ENCODE data around the gene TMEM205. TPM values are rescaled to one million over a fixed set of nuclear protein-coding genes. Genes with fewer than 3 reads are reported as not detected.

Gene TMEM205
- total RNA-seq, 2 experiments from 2014 or later: 39.9 to 58.9 TPM

GRCh38 chr19:11365557-11366117, 19.6 kb upstream of the TMEM205 start:
- DNase-seq (ENCODE audit: low spot score): no peak
- Histone ChIP-seq H3K79me2 (ENCODE audit: insufficient read depth, low read depth, low read length) (no peaks in the 10 kb centered on the region), H3K9me2 (ENCODE audit: insufficient read depth, low read length) (no peaks in the 10 kb centered on the region), H3K4me2 (ENCODE audit: low read length) (no peak overlapping the region), H3K4me3 (ENCODE audit: low read depth, low read length, poor library complexity, severe bottlenecking) (no peak overlapping the region), H2AFZ (ENCODE audit: low read length) (no peak overlapping the region), H3K36me3 (ENCODE audit: insufficient read depth, low read length) (peaks cover 5% of the 10 kb centered on the region), H3K4me1 (ENCODE audit: insufficient read depth, low read length, poor library complexity, severe bottlenecking) (no peaks in the 10 kb centered on the region), H3K27ac (ENCODE audit: low read depth, low read length, poor library complexity, severe bottlenecking) (no peak overlapping the region), H4K20me1 (ENCODE audit: insufficient read depth, low read length) (no peaks in the 10 kb centered on the region), H3K9me3 (ENCODE audit: low read length) (no peaks in the 10 kb centered on the region)
- BruUV-seq (replicated peaks): no TSS peak
- ChIA-PET CTCF (ENCODE audit: unreplicated experiment) (no interaction called here), POLR2A (interaction anchor here (0.6 kb wide), 1 partner anchor 75 kb away, joined by 3 read pairs; no protein-coding TSS in a partner anchor)
- TF ChIP-seq CTCF (conservative IDR thresholded peaks at IDR 0.05; ENCODE audit: low read length): no peak
- no peak for TF ChIP-seq EZH2phosphoT487 (IDR thresholded peaks at IDR 0.05; ENCODE audit: borderline replicate concordance, low read depth, low read length)
- intact Hi-C loops (cut with micrococcal nuclease; ENCODE audit: unreplicated experiment): no loop called here

DNA sequence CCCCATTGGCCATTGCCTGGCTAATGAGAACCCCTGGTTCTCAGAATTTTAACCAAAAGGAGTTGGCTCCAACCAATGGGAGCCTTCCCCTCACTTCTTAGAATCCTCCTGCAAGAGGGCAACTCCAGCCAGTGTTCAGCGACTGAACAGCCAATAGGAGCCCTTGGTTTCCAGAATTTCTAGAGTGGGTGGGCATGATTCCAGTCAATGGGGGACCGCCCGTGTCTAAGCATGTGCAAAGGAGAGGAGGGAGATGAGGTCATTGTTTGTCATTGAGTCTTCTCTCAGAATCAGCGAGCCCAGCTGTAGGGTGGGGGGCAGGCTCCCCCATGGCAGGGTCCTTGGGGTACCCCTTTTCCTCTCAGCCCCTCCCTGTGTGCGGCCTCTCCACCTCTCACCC, 18.9 kb upstream of the TMEM205 start:
- no peaks in the 10 kb centered on the region for H4K20me1 ChIP-seq (ENCODE audit: insufficient read depth, low read length)
- no TSS peak for BruUV-seq (replicated peaks)
- no peak overlapping the region for H3K4me2 ChIP-seq (ENCODE audit: low read length)
- H3K79me2 ChIP-seq (ENCODE audit: insufficient read depth, low read depth, low read length): no peaks in the 10 kb centered on the region
- ChIA-PET CTCF (ENCODE audit: unreplicated experiment) (no interaction called here), POLR2A (no interaction called here)
- H3K4me1 ChIP-seq (ENCODE audit: insufficient read depth, low read length, poor library complexity, severe bottlenecking): no peaks in the 10 kb centered on the region
- no peak overlapping the region for H3K27ac ChIP-seq (ENCODE audit: low read depth, low read length, poor library complexity, severe bottlenecking)
- no peak overlapping the region for H2AFZ ChIP-seq (ENCODE audit: low read length)
- peaks cover 5% of the 10 kb centered on the region for H3K36me3 ChIP-seq (ENCODE audit: insufficient read depth, low read length)
- no peak for DNase-seq (ENCODE audit: low spot score)
- TF ChIP-seq CTCF (conservative IDR thresholded peaks at IDR 0.05; ENCODE audit: low read length): no peak
- no peak for TF ChIP-seq EZH2phosphoT487 (IDR thresholded peaks at IDR 0.05; ENCODE audit: borderline replicate concordance, low read depth, low read length)
- no peaks in the 10 kb centered on the region for H3K9me2 ChIP-seq (ENCODE audit: insufficient read depth, low read length)
- intact Hi-C loops (cut with micrococcal nuclease; ENCODE audit: unreplicated experiment): no loop called here
- H3K4me3 ChIP-seq (ENCODE audit: low read depth, low read length, poor library complexity, severe bottlenecking): no peak overlapping the region
- H3K9me3 ChIP-seq (ENCODE audit: low read length): no peaks in the 10 kb centered on the region

DNA sequence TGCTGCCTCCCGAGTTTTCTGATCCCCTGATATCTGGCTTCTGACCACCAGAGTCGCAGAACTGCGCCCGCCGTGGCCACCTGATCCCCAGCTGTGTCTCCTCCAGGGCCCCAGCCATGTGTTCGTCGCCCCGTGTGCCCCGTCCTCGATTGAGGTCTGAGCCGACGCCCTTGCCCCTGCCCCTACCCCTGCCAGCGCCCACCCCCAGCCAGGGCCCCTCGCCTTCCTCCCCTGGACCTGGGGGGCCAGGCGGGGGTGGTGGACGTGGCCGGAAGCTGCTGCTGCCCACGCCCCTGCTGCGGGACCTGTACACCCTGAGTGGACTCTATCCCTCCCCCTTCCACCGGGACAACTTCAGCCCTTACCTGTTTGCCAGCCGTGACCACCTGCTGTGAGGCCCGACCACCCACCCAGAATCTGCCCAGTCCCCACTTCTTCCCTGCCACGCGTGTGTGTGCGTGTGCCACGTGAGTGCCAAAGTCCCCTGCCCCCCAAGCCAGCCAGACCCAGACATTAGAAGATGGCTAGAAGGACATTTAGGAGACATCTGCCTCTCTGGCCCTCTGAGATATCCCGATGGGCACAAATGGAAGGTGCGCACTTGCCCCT, 18.3 kb upstream of the TMEM205 start:
- intact Hi-C loops (cut with micrococcal nuclease; ENCODE audit: unreplicated experiment): no loop called here
- no peak overlapping the region for H2AFZ ChIP-seq (ENCODE audit: low read length)
- peaks cover 5% of the 10 kb centered on the region for H3K36me3 ChIP-seq (ENCODE audit: insufficient read depth, low read length)
- DNase-seq (ENCODE audit: low spot score): no peak
- no peak overlapping the region for H3K4me2 ChIP-seq (ENCODE audit: low read length)
- TF ChIP-seq CTCF (conservative IDR thresholded peaks at IDR 0.05; ENCODE audit: low read length) (no peak), EZH2phosphoT487 (IDR thresholded peaks at IDR 0.05; ENCODE audit: borderline replicate concordance, low read depth, low read length) (no peak)
- no peaks in the 10 kb centered on the region for H3K9me2 ChIP-seq (ENCODE audit: insufficient read depth, low read length)
- H3K4me1 ChIP-seq (ENCODE audit: insufficient read depth, low read length, poor library complexity, severe bottlenecking): no peaks in the 10 kb centered on the region
- H3K27ac ChIP-seq (ENCODE audit: low read depth, low read length, poor library complexity, severe bottlenecking): no peak overlapping the region
- no peaks in the 10 kb centered on the region for H3K79me2 ChIP-seq (ENCODE audit: insufficient read depth, low read depth, low read length)
- ChIA-PET POLR2A (no interaction called here), CTCF (ENCODE audit: unreplicated experiment) (no interaction called here)
- H4K20me1 ChIP-seq (ENCODE audit: insufficient read depth, low read length): no peaks in the 10 kb centered on the region
- H3K4me3 ChIP-seq (ENCODE audit: low read depth, low read length, poor library complexity, severe bottlenecking): no peak overlapping the region
- no peaks in the 10 kb centered on the region for H3K9me3 ChIP-seq (ENCODE audit: low read length)
- BruUV-seq (replicated peaks): no TSS peak
